Gastroesophageal sphincter (tissue), 3 donors: Measurements from ENCODE around the gene CCDC92B.

Source experiments
- POLR2A ChIP-seq, 2 donors: fragments of 450-650 bp; IDR thresholded peaks; one replicate each; pipeline ENCODE4 v1.6.1; 2017; ENCODE audit warnings: antibody characterized with exemption in 2 of 2, mild to moderate bottlenecking in 2 of 2, moderate library complexity in 1 of 2
- POLR2AphosphoS5 ChIP-seq: sonication (generic); formaldehyde crosslinking; IDR thresholded peaks from one replicate; pipeline ENCODE4 v1.6.1; 2017; ENCODE audit warnings: antibody characterized with exemption
- TF ChIP-seq, protein P1 (sequence below), 4 experiments: fragments of 200-600 bp in 2 of 4; fragments of 450-650 bp in 2 of 4; sonication (generic) in 1 of 4; IDR thresholded peaks; one replicate each; pipeline ENCODE4 v1.5.1; 2017 to 2019; ENCODE audit warnings: antibody characterized with exemption in 4 of 4, mild to moderate bottlenecking in 2 of 4, moderate library complexity in 2 of 4

DNA sequence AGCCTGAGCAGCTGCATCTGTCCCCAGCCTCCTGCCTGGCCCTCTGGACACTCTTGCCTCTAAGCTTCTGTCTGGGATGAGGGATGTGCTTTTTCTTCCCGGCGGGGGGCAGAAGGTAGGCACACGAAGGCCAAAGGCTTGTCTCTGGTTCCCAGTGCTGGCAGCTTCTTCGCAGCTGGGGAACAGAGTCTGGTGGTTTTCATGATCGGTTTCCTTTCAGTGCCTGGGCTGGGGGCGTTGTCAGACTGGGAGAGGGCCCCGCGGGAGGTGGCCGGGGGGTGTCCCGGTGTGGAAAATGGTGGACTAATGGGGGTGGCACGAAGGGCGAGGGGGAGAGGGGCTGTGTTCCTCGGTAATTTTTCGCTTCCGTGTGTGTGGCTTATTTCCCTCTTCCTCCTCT is 47.8 kb upstream of the CCDC92B start:
- TF ChIP-seq, protein P1, sequence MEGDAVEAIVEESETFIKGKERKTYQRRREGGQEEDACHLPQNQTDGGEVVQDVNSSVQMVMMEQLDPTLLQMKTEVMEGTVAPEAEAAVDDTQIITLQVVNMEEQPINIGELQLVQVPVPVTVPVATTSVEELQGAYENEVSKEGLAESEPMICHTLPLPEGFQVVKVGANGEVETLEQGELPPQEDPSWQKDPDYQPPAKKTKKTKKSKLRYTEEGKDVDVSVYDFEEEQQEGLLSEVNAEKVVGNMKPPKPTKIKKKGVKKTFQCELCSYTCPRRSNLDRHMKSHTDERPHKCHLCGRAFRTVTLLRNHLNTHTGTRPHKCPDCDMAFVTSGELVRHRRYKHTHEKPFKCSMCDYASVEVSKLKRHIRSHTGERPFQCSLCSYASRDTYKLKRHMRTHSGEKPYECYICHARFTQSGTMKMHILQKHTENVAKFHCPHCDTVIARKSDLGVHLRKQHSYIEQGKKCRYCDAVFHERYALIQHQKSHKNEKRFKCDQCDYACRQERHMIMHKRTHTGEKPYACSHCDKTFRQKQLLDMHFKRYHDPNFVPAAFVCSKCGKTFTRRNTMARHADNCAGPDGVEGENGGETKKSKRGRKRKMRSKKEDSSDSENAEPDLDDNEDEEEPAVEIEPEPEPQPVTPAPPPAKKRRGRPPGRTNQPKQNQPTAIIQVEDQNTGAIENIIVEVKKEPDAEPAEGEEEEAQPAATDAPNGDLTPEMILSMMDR (IDR thresholded peaks at IDR 0.05), result no peak
- TF ChIP-seq POLR2A (IDR thresholded peaks at IDR 0.05) (no peak), POLR2AphosphoS5 (no peak)
